Measurements from ENCODE around the gene SFT2D2.

Gene SFT2D2

DNA sequence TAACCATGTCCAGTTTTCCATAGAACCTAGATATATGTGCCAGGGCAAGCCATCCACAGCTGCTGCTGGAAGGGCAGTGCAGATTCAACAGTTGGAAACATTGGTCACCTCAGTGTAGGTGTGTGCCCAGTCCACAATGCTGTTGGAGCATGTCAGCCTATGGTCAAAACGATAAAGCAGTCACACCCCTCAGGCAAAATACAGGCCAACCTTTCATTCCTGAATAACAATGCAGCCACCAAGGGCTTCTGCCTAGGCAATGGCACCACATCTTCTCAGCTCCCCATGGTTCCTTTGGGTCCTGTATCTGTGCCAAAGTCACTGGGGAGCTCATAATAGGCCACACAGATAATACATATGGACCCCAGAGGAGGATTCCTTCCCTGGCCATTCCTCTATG, 39.8 kb downstream of the SFT2D2 start:
- no peak for DNase-seq (ENCODE audit: low spot score)

GRCh38 chr1:168266644-168267186, 40.9 kb downstream of the SFT2D2 start:
- DNase-seq (ENCODE audit: low spot score) = no peak

DNA sequence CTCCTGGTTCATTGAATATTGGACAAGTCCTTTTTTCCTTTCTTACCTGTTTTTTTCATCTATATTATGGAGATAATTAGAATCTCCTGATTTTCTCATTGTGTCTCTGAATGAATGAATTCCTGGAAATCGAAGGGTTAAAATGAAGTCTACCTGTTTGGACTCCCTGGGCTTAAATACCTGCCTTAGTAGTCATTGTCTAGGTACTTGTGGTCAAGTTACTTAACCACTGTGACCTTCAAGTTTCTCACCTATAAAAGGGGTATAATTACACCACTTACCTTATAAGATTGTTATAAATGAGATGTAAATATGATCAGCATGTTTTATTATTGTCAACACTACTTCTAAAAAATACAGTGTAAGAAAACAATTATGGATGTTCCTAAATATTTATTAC, 45.8 kb downstream of the SFT2D2 start:
- peak; percentile 8 for DNase-seq (ENCODE audit: low spot score)

GRCh38 chr1:168273575-168273974, 47.8 kb downstream of the SFT2D2 start:
- DNase-seq (ENCODE audit: low spot score) = no peak

DNA sequence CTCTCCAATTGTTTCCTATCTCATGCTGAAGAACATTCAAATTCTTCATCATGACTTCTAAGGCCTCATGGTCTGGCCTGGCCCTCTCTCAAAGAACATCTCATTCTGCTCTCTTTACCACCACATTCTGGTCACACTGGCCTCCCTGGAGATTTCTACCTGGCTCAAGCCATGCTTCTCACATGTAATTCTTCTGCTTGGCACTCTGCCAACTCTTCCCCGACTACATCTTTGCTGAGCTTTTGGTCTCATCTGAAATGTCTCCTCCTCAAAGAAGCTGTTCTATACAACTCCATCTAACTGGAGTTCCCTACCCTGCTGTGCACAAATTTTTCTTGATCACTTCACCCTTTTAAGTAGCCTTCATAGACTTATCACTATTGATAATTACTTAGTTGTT, 53.4 kb downstream of the SFT2D2 start:
- DNase-seq (ENCODE audit: low spot score) = no peak

GRCh38 chr1:168280296-168280927, 54.6 kb downstream of the SFT2D2 start, which contains the start of gene TBX19:
TSS of gene TBX19 (plus strand) at chr1:168280877. CDS start at chr1:168281091, 214 bp downstream.
- no peak for DNase-seq (ENCODE audit: low spot score)

- no peak for DNase-seq (ENCODE audit: low spot score)
Measured at GRCh38 chr1:168281603-168282325, 56.0 kb downstream of the SFT2D2 start.

DNA sequence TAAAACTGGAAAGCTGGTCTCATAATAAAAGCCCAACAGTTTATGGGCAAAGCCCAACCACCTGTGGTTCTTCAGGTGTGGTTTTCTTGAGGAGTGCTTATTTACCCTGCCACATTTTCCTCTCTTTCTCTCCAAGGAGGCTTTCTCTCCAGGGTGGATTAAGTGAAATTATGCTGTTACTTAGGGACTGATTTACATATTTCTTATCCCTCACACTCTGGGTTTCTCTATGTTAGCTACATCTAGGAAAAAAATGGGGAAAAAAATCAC, 59.7 kb downstream of the SFT2D2 start:
- DNase-seq (ENCODE audit: low spot score) = peak; percentile 18

DNA sequence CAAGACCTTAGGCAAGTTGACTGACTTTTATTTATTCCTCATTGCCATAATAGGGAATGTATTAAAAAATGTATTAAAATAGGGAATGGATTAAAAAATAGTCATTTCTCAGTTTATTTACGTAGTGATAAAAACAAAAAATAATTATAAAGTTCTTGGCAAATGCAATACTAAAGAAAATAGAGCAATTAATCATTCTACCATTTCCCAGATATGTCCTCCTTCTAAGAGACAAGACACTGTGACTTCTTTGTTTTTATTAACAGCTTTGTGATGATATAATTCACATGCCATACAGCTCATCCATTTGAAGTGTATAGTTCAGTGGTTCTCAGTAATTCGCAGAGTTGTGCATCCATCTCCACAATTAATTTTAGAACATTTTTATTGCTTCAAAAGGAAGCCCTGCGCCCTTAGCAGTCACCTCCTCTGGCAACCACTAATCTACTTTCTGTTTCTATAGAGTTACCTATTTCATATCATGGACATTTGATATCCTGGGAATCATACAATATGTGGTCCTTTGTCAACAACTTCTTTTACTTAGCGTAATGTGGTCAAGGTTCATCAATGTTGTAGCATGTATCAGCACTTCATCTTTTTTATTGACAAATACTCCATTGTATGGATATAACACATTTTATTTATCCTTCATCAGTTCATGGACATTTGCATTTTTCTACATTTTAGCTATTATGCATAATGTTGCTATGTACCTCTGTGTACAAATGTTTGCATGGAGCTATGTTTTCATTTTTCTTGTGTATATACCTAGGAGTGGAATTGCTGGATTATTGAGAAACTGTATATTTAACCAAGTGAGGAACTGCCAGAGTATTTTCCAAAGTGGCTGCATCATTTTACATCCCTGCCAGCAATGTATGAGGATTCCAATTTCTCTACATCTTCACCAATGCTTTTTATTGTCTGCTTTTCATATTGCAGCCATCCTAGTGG, 60.4 kb downstream of the SFT2D2 start:
- no peak for DNase-seq (ENCODE audit: low spot score)

DNA sequence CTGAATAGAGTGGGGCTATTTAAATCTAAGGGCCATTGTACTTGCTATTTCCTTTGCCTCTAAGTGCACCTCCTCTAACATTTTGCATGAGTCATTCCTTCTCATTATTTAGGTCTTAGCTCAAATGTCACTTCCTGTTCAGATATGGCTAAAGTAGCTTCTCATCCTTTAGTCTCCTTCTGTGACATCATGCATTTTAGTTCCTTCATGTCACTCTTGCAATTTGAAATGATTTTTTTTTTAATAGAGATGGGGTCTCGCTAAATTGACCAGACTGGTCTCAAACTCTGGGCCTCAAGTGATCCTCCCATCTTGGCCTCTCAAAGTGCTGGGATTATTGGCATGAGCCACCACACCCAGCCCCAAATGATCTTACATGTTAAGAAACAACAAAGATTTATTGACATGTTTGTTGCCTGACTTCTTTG, 61.4 kb downstream of the SFT2D2 start:
- no peak for DNase-seq (ENCODE audit: low spot score)

- no peak for DNase-seq (ENCODE audit: low spot score)
Measured at GRCh38 chr1:168288311-168289052, 62.7 kb downstream of the SFT2D2 start.

GRCh38 chr1:168291222-168291837, 65.5 kb downstream of the SFT2D2 start:
- no peak for DNase-seq (ENCODE audit: low spot score)

DNA sequence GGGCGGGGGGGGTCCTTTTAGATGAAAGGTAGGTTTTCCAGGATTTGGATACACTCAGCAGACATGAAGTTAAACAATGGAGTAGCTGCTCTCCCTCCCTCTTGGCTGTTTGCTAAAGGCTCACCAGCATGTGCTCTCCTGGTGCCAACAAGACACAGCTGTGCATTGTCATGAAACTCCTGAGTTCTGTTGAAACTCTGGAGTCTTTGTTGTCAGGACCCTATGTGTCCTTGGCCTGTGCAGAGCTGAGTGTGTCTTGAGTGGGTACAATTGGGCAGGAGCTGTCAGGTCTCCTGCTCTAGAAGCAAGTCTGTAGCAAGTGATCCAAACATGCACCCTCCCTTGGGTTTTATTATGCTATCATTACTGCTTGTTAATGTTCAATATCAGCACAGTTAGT, 67.6 kb downstream of the SFT2D2 start:
- no peak for DNase-seq (ENCODE audit: low spot score)

- no peak for DNase-seq (ENCODE audit: low spot score)
Measured at GRCh38 chr1:168295411-168296114, 69.8 kb downstream of the SFT2D2 start.

GRCh38 chr1:168297019-168297730, 71.4 kb downstream of the SFT2D2 start:
- DNase-seq (ENCODE audit: low spot score) = no peak

GRCh38 chr1:168298446-168298845, 72.6 kb downstream of the SFT2D2 start:
- DNase-seq (ENCODE audit: low spot score) = no peak

GRCh38 chr1:168300626-168301025, 74.8 kb downstream of the SFT2D2 start:
- DNase-seq (ENCODE audit: low spot score) = no peak

GRCh38 chr1:168301664-168302320, 76.0 kb downstream of the SFT2D2 start:
- peak; percentile 84 for DNase-seq (ENCODE audit: low spot score)
